HCT116 (cell line): Measurements from ENCODE around the gene KMT5C. TPM values are rescaled to one million over a fixed set of nuclear protein-coding genes. Genes with fewer than 3 reads are reported as not detected.

Source experiments
- ATAC-seq: fragments of 200-7000 bp; cut with Tn5 transposase; 2 replicates; pipeline ENCODE4 v1.9.1; 2020; ENCODE audit warnings: mild to moderate bottlenecking, moderate library complexity
- BruUV-seq: library from RNA; stranded (reverse); fragments of 400-500 nt; replicated peaks from 2 replicates; lab custom pipeline; 2021; lab: Mats Ljungman, UMichigan
- CTCF ChIA-PET: fragments of 300-600 bp; sonication (Branson Sonifier 250); formaldehyde crosslinking; loops from one replicate; lab custom pipeline; 2021; ENCODE audit warnings: antibody characterized with exemption; lab: Charles Lee
- POLR2A ChIA-PET: fragments of 300-600, 350-600 bp; sonication (Branson Sonifier 250); formaldehyde crosslinking; loops from one replicate; lab custom pipeline; 2021; ENCODE audit warnings: antibody characterized with exemption; lab: Charles Lee
- RAD21 ChIA-PET, 2 experiments: fragments of 300-600 bp; sonication (Branson Sonifier 250); formaldehyde crosslinking; loops; one replicate each; lab custom pipeline; 2023; ENCODE audit warnings: low total read pairs in 2 of 2; ENCODE audit not compliant: uncharacterized antibody in 2 of 2, unreplicated experiment in 2 of 2, low non-redundant PET in 1 of 2; lab: Charles Lee
- DNase-seq: peaks from one replicate; pipeline ENCODE4 v3.0.0-alpha.2; 2010; ENCODE audit warnings: low read depth, low spot score
- H2AFZ ChIP-seq: fragments of 200-600 bp; shearing (Covaris generic), sonication (generic); 2 replicates; pipeline ENCODE4 v1.6.1; 2017; ENCODE audit warnings: low read depth, mixed run types, mixed read lengths, antibody characterized with exemption, low read length; ENCODE audit not compliant: poor library complexity, severe bottlenecking
- H3K27ac ChIP-seq: 2 replicates; pipeline ENCODE4 v1.5.1; 2012; ENCODE audit warnings: low read depth, low read length
- H3K27me3 ChIP-seq: fragments of 200-600 bp; sonication (generic); 2 replicates; pipeline ENCODE4 v1.6.1; 2016; ENCODE audit warnings: mixed run types, low read length, mixed read lengths; ENCODE audit not compliant: insufficient read depth
- H3K36me3 ChIP-seq, 2 experiments: fragments of 200-500 bp in 1 of 2; fragments of 200-600 bp in 1 of 2; sonication (Bioruptor generic) in 1 of 2; sonication (generic) in 1 of 2; 2 replicates each; pipeline versions ENCODE4 v1.5.1 to v1.6.1; 2014 to 2016; ENCODE audit warnings: low read length in 2 of 2, inconsistent platforms in 1 of 2, mixed read lengths in 1 of 2, mixed run types in 1 of 2; ENCODE audit not compliant: insufficient read depth in 2 of 2, control insufficient read depth in 1 of 2
- H3K4me1 ChIP-seq, 2 experiments: fragments of 200-600 bp in 1 of 2; sonication (generic) in 1 of 2; 2 replicates each; pipeline versions ENCODE4 v1.5.1 to v1.6.1; 2012 to 2017; ENCODE audit warnings: low read length in 2 of 2, inconsistent platforms in 1 of 2, mild to moderate bottlenecking in 1 of 2, mixed read lengths in 1 of 2, mixed run types in 1 of 2, moderate library complexity in 1 of 2; ENCODE audit not compliant: insufficient read depth in 2 of 2, control insufficient read depth in 1 of 2
- H3K4me2 ChIP-seq: fragments of 200-600 bp; sonication (generic); 2 replicates; pipeline ENCODE4 v1.6.1; 2017; ENCODE audit warnings: mixed run types, low read length, mixed read lengths
- H3K4me3 ChIP-seq, 2 experiments: fragments of 200-600 bp in 1 of 2; sonication (generic) in 1 of 2; replicated peaks in 1 of 2; 2 replicates each; pipeline ENCODE4 v1.5.1; 2011 to 2016; ENCODE audit warnings: low read length in 2 of 2, control low read depth in 1 of 2, low read depth in 1 of 2, mild to moderate bottlenecking in 1 of 2, mixed read lengths in 1 of 2, mixed run types in 1 of 2
- H3K79me2 ChIP-seq: fragments of 200-600 bp; sonication (generic); 2 replicates; pipeline ENCODE4 v1.6.1; 2017; ENCODE audit warnings: mild to moderate bottlenecking, mixed run types, low read length, moderate library complexity, mixed read lengths; ENCODE audit not compliant: insufficient read depth
- H3K9ac ChIP-seq: fragments of 200-600 bp; sonication (generic); 2 replicates; pipeline ENCODE4 v1.6.1; 2016; ENCODE audit warnings: low read length, mixed read lengths
- H3K9me2 ChIP-seq: fragments of 200-600 bp; sonication (generic), shearing (Covaris generic); 2 replicates; pipeline ENCODE4 v1.6.1; 2017; ENCODE audit warnings: mixed run types, mild to moderate bottlenecking, moderate library complexity; ENCODE audit not compliant: insufficient read depth
- H3K9me3 ChIP-seq, 2 experiments: fragments of 200-500 bp in 1 of 2; fragments of 200-600 bp in 1 of 2; sonication (Bioruptor generic) in 1 of 2; sonication (generic) in 1 of 2; 2 replicates each; pipeline ENCODE4 v1.6.1; 2014 to 2017; ENCODE audit warnings: low read length in 2 of 2, mixed read lengths in 2 of 2, inconsistent platforms in 1 of 2, low read depth in 1 of 2, mild to moderate bottlenecking in 1 of 2, mixed run types in 1 of 2, moderate library complexity in 1 of 2; ENCODE audit not compliant: control insufficient read depth in 1 of 2, insufficient read depth in 1 of 2
- H4K20me1 ChIP-seq: fragments of 200-600 bp; sonication (generic), shearing (Covaris generic); 2 replicates; pipeline ENCODE4 v1.6.1; 2017; ENCODE audit warnings: mixed run types, mild to moderate bottlenecking, moderate library complexity; ENCODE audit not compliant: insufficient read depth
- ATF3 ChIP-seq: IDR thresholded peaks from 2 replicates; pipeline ENCODE4 v1.6.1; 2012
- CBX3 ChIP-seq: IDR thresholded peaks from 2 replicates; pipeline ENCODE4 v1.6.1; 2012; ENCODE audit warnings: low read depth
- CEBPB ChIP-seq: IDR thresholded peaks from 2 replicates; pipeline ENCODE4 v1.6.1; 2012; ENCODE audit warnings: low read depth
- CTCF ChIP-seq, 3 experiments: fragments of 200-600 bp in 1 of 3; sonication (generic) in 1 of 3; IDR thresholded peaks in 2 of 3; conservative IDR thresholded peaks in 1 of 3; 2 replicates each; pipeline ENCODE4 v1.5.1; 2012 to 2017; ENCODE audit warnings: low read depth in 2 of 3, low read length in 2 of 3, antibody characterized with exemption in 1 of 3, borderline replicate concordance in 1 of 3, control low read depth in 1 of 3, mild to moderate bottlenecking in 1 of 3, mixed read lengths in 1 of 3, mixed run types in 1 of 3, moderate library complexity in 1 of 3; ENCODE audit not compliant: insufficient read depth in 1 of 3
- EGR1 ChIP-seq: IDR thresholded peaks from 2 replicates; pipeline ENCODE4 v1.6.1; 2012; ENCODE audit warnings: low read depth
- ELF1 ChIP-seq: IDR thresholded peaks from 2 replicates; pipeline ENCODE4 v1.6.1; 2012; ENCODE audit warnings: low read depth, borderline replicate concordance
- EZH2 ChIP-seq: fragments of 200-600 bp; sonication (generic); IDR thresholded peaks from 2 replicates; pipeline ENCODE4 v1.6.1; 2017; ENCODE audit warnings: antibody characterized with exemption, mixed run types
- EZH2phosphoT487 ChIP-seq: fragments of 200-600 bp; IDR thresholded peaks from 2 replicates; pipeline ENCODE4 v1.6.1; 2018; ENCODE audit warnings: antibody characterized with exemption, borderline replicate concordance
- MAX ChIP-seq: IDR thresholded peaks from 2 replicates; pipeline ENCODE4 v1.6.1; 2012
- POLR2A ChIP-seq: IDR thresholded peaks from 2 replicates; pipeline ENCODE4 v1.7.0; 2011; ENCODE audit warnings: borderline replicate concordance; ENCODE audit not compliant: insufficient read depth, insufficient read length; ENCODE audit errors: extremely low read depth
- POLR2AphosphoS5 ChIP-seq: IDR thresholded peaks from 2 replicates; pipeline ENCODE4 v1.6.1; 2011; ENCODE audit warnings: mild to moderate bottlenecking, low read depth, low read length, moderate library complexity
- RAD21 ChIP-seq: IDR thresholded peaks from 2 replicates; pipeline ENCODE4 v1.6.1; 2012; ENCODE audit warnings: low read depth, mild to moderate bottlenecking
- REST ChIP-seq: IDR thresholded peaks from 2 replicates; pipeline ENCODE4 v1.6.1; 2012; ENCODE audit warnings: low read depth
- SP1 ChIP-seq: IDR thresholded peaks from 2 replicates; pipeline ENCODE4 v1.6.1; 2012; ENCODE audit warnings: low read depth
- TCF7L2 ChIP-seq: IDR thresholded peaks from 2 replicates; pipeline ENCODE4 v1.7.0; 2011; ENCODE audit warnings: borderline replicate concordance, inconsistent platforms; ENCODE audit not compliant: insufficient read depth, insufficient read length; ENCODE audit errors: extremely low read depth
- ZBTB33 ChIP-seq: IDR thresholded peaks from 2 replicates; pipeline ENCODE4 v1.6.1; 2011; ENCODE audit warnings: mild to moderate bottlenecking, low read length, moderate library complexity; ENCODE audit not compliant: insufficient replicate concordance; ENCODE audit errors: extremely low read depth
- ZFX ChIP-seq: fragments of 450-650 bp; IDR thresholded peaks from 2 replicates; pipeline ENCODE4 v1.6.1; 2017
- intact Hi-C: fragments of 100-400 bp; cut with micrococcal nuclease; formaldehyde crosslinking; loops from 2 replicates; pipeline ENCODE4 v1.10.0; 2022
- total RNA-seq: library from RNA; stranded (reverse); gene quantifications from one replicate; pipeline ENCODE4 v1.2.1, GENCODE V29; 2021; ENCODE audit not compliant: unreplicated experiment

The KMT5C gene
- total RNA-seq, 1 experiment from 2014 or later = 27.5 TPM

GRCh38 chr19:55345818-55346724 lies 6.4 kb downstream of the KMT5C start:
- Histone ChIP-seq H2AFZ (no peak overlapping the region), H3K9me3 (no peaks in the 10 kb centered on the region), H3K79me2 (no peaks in the 10 kb centered on the region), H3K4me2 (peak overlapping the region; percentile 17; the same call in 1 of the 2 replicates), H3K27me3 (no peaks in the 10 kb centered on the region), H3K9me2 (no peaks in the 10 kb centered on the region), H3K4me3 (no peak overlapping the region), H3K4me1 (peaks cover 10 to 30% of the 10 kb centered on the region in 2 experiments; a peak in 3 of 4 replicates), H3K36me3 (peaks cover 4 to 5% of the 10 kb centered on the region in 2 experiments; a peak in 3 of 4 replicates), H3K9ac (no peak overlapping the region), H4K20me1 (no peaks in the 10 kb centered on the region)
- POLR2A ChIA-PET = no interaction called here
- no TSS peak for BruUV-seq
- RAD21 ChIA-PET = no interaction called here
- intact Hi-C loops = no loop called here
- no peak for DNase-seq
- ATAC-seq = no peak
- CTCF ChIA-PET = interaction anchor here (1.2 kb wide), 1 partner anchor 45 kb away, joined by 3 read pairs; no protein-coding TSS in a partner anchor
- no peak for TF ChIP-seq CBX3
- no peak for TF ChIP-seq ZFX
- no peak for TF ChIP-seq CTCF (IDR thresholded peaks at IDR 0.05 in 2 of 3, conservative IDR thresholded peaks at IDR 0.05 in 1 of 3; ENCODE audit: borderline replicate concordance in 1 of 3, insufficient read depth in 1 of 3, low read depth in 2 of 3, low read length in 2 of 3)
- no peak for TF ChIP-seq ZBTB33
- no peak for TF ChIP-seq REST
- TF ChIP-seq SP1 = no peak
- no peak for TF ChIP-seq EGR1
- TF ChIP-seq POLR2A = no peak
- no peak for TF ChIP-seq ELF1
- TF ChIP-seq ATF3 = no peak
- no peak for TF ChIP-seq CEBPB
- TF ChIP-seq EZH2phosphoT487 = no peak
- no peak for TF ChIP-seq RAD21
- TF ChIP-seq MAX = no peak
- no peak for TF ChIP-seq TCF7L2
- TF ChIP-seq EZH2 = no peak
- no peak for TF ChIP-seq POLR2AphosphoS5
- TF ChIP-seq, all 23 proteins: peak for 0
- peak overlapping the region; percentile 31; the same call in 1 of the 2 replicates for H3K27ac ChIP-seq
